GM18951 (cell line): Measurements from ENCODE around the gene TLX2.

ENCODE experiments used
- POLR2A ChIP-seq: IDR thresholded peaks from 4 replicates; pipeline ENCODE4 v1.6.1; 2011; ENCODE audit warnings: mild to moderate bottlenecking; ENCODE audit not compliant: insufficient read length, insufficient read depth; ENCODE audit errors: extremely low read depth
- in situ Hi-C: fragments of 300-500 bp; cut with MboI; formaldehyde crosslinking; loops from one replicate; pipeline ENCODE4 v1.12.0; 2022; ENCODE audit warnings: low sequenced_read_pairs, mixed read lengths, inconsistent platforms; ENCODE audit not compliant: unreplicated experiment

Gene TLX2

DNA sequence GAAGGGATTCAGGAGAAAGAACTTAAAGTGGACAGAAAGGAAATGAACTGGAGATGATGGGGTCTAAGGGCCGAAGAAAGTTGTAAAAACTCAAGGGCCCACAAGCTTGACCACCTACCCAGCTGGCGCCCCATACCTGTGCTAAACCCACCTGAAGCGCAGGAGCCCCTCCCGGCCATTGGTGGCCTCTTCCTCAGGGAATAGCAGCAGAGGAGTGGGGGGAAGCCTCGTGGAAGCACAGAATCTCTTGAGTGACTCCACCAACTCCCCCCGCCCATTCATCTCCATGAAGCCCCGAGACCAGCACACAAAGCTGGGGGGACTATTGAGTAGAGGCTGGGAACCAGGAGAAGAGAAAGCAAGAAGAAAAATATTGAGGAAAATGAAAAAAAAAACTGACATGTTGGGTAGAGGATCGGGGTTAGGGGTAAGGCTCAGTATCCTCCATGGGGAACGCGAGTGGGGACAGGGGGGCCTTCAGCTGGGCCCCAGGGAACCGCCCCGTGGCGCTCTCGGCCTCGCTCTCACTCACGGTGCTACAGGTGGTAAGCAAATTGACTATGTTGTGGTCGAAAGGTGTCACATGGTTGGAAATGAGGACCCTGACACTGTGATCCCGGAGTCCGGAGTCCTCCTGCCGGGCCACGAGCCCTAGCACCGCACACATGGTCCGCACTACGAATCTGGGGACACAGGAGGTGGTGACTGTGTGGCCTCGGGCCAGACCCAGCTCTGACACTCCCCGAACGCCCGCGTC, 14.5 kb downstream of the TLX2 start:
- in situ Hi-C loops: no loop called here
- no peak for TF ChIP-seq POLR2A

DNA sequence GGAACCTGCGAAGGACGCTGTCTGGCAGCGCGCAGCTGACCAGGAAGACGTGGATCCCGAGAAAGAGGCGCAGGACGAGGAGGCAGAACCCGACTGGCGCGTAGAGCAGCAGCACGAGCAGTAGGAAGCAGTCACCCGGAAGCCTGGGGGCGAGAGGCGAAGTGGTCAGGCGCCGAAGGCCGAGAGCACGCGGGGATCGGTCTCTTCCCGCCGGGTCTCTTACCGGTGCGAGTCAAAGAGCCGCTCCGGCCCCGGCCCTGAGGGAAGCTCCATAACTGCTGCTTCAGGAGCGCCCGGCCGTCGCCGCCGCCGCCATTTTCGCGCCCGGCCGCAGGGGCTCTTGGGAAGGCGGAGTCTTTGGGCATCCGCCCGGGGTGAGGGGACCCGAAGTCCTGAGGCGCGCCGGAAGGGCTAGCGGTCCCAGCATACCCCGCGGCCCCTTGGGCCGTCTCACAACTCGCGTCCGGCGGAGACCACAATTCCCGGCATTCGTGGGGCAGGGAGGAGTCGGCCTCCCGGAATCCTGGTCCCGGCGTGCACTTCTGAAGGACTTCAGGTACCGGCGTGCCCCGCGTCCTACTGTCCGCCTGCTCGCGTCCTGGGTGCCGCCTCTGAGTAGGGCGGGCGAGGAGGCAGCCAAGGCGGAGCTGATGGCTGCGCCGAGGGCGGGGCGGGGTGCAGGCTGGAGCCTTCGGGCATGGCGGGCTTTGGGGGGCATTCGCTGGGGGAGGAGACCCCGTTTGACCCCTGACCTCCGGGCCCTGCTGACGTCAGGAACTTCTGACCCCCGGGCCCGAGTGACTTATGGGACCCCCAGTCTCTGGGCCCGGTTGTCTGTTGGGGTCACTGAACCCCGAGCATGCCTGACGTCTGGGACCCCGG, 15.3 kb downstream of the TLX2 start, which contains the start of the genes AUP1 and HTRA2:
Gene AUP1, minus strand, starts transcription at position 350 of the 882 bp plus-strand sequence. Its CDS starts 77 bp downstream, at position 273.
Gene HTRA2, plus strand, starts transcription at position 577 of the 882 bp plus-strand sequence. Its CDS starts 74 bp downstream, at position 651.
- TF ChIP-seq POLR2A: peak; percentile 97
- in situ Hi-C loops: no loop called here

DNA sequence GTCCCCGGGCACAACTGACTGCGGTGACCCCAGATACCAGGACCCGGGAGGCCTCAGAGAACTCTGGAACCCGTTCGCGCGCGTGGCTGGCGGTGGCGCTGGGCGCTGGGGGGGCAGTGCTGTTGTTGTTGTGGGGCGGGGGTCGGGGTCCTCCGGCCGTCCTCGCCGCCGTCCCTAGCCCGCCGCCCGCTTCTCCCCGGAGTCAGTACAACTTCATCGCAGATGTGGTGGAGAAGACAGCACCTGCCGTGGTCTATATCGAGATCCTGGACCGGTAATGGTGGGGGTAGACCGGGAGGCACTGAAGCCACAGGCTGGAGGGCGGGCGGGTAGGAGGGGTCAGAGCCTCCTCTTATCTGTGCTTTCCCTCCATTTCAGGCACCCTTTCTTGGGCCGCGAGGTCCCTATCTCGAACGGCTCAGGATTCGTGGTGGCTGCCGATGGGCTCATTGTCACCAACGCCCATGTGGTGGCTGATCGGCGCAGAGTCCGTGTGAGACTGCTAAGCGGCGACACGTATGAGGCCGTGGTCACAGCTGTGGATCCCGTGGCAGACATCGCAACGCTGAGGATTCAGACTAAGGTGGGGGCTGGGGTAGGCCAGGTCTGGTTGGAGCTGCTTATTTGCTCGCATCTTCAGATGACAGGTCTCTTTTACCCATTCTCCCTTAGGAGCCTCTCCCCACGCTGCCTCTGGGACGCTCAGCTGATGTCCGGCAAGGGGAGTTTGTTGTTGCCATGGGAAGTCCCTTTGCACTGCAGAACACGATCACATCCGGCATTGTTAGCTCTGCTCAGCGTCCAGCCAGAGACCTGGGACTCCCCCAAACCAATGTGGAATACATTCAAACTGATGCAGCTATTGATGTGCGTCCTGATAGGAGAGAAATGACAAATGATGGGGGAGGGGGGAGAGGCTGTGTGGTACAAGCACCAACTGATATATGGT, 16.3 kb downstream of the TLX2 start:
- in situ Hi-C loops: no loop called here
- peak; percentile 57 for TF ChIP-seq POLR2A

DNA sequence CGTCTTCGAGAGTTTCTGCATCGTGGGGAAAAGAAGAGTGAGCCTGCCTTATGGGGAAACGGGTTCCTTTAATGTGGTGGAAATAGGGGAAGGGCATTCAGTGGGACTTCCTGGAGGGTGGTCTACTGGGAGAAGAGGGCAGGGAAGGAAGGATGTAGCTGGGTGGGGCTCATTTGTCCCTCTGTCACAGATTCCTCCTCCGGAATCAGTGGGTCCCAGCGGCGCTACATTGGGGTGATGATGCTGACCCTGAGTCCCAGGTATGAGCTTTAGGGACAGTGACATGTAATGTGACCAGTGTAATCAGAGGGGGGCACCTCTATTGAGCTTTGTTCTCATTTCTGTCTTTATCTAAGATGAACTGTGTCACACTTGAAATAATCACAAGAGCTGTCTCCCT, 17.4 kb downstream of the TLX2 start:
- TF ChIP-seq POLR2A: no peak
- in situ Hi-C loops: no loop called here

DNA sequence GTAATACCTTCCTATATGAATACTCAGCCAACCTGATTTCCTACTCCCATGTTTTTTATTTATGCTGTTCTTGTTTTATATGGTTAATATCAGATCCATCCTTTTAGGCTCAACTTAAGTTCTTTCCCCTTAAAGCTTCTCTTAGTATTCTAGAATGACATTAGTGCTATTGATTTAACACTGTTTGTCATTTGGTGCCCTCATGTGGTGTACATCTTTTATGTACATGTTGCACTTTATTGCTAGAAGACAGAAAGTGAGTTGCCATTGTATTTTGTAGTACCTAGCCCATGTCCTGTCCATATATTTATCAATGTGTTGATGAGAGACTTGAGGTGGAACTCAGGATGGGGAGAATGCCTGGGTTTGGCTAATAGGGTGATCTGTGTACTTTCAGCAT, 18.0 kb downstream of the TLX2 start:
- in situ Hi-C loops: no loop called here
- no peak for TF ChIP-seq POLR2A

DNA sequence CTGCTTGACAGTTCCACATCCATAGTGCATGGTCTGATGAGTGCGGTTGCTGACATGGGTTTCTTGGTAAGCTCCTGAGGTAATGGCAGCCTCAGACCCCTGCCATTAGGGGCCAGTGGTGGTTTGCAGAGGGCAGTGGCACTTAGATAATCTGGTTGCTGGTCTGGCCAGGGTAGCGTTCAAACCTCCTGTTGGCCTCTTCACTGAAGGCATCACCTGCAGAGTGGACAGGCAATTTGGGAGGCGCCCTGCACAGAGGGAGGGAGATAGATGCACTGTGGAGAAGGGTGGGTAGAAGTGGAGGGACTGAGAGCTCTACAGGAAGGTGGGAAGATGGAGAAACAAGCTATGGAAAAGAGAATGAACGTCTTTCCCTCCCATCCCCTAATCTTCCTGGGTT, 19.2 kb downstream of the TLX2 start:
- peak; percentile 21 for TF ChIP-seq POLR2A
- in situ Hi-C loops: no loop called here

DNA sequence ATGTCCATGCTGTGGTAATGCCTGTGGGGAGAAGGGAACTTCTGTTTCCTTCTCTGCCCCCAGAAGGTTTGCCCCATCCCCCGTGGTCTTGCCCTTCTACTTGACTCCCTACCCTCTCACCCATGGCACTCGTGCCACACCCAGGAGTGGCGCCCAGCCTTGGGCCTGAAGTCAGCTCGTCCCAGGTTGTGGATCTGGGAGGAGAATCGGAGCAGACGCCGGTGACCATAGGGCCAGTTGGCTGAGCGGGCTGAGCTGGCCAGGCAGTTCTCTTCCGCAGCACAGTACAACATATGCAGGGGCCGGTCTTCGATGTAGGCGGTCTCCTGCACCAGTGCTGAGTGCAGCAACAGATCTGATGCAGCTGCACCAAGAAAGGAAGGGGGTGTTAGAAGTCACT, 20.2 kb downstream of the TLX2 start:
- in situ Hi-C loops: no loop called here
- TF ChIP-seq POLR2A: no peak

DNA sequence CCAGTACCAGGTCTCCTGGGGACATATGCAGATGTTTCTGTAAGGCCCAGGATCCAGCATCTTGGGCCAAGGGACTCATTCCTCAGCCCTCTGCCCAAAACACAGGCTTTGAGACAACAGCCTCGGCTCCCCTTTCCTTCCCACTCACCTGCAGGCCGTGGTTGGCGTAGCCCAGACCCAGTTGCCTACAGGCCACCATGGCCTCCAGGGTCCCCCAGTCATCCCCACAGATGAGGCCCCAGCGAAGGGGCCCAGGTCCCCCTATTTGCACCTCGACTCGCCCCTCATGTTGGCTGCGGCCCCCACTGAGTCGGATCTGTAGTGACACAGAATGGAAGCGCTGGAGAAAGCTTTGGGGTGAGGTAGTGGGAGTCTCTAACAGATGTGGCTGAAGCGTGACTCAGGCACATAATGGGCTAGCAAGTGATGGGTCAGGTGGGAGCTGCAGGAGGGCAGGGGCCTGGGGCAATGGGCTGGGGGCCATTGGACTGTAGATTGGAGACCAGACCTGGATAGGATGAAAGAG, 21.3 kb downstream of the TLX2 start:
- TF ChIP-seq POLR2A: no peak
- in situ Hi-C loops: no loop called here

DNA sequence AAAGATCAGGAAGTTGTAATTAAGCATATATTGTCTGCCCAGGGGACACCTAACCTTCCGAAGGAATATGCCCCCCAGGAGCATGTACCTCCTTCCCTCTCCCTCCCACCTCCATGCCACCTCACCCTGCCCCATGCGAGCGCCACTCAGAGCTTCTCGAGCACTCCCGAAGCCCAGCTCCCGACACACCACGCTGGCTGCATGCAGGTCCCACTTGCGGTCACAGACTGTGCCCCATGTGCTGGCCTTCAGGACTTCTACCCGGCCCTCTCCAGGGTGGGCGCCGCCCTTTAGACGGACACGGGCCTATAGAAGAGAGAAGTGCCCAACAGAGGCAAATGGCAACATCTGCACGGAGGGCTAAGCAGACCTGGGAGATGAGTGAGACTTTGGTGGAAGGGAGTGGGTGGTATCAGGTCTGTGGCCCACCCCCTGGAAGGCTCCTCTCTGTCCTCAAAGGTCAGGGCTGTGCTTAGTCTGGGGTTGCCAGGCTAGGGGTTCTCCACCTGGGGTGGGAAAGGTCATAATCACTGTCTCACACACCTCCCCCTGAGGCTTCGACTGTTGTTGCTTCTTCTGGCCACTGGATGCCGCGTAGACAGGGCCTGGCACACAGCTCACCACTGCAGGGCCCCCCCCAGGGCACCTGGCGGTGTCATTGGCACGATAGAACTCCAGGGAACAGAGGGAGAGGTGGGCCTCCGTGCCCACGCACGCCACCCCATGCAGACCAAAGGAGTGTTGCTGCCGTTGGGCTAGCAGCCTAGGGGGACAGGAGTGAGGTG, 22.1 kb downstream of the TLX2 start:
- in situ Hi-C loops: no loop called here
- no peak for TF ChIP-seq POLR2A

DNA sequence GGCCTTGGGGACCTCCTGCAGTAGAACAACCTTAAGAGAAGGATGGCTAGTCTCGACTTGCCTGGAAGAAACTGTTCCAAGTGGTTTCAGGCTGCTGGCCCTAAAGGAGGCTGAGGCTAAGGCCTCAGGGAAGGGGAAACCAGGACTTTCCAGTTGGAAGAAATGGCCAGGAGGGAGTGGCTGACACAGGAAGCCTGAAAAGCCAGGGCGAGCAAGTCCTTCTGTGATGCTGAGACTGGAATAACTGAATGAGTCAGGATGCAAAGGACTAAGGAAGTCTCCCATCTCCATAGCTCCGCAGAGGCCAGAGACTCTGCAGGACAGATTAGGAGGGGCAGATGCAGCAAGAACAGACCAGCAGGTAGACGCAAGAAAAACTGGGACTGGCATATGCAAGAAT, 22.9 kb downstream of the TLX2 start:
- in situ Hi-C loops: no loop called here
- TF ChIP-seq POLR2A: no peak

DNA sequence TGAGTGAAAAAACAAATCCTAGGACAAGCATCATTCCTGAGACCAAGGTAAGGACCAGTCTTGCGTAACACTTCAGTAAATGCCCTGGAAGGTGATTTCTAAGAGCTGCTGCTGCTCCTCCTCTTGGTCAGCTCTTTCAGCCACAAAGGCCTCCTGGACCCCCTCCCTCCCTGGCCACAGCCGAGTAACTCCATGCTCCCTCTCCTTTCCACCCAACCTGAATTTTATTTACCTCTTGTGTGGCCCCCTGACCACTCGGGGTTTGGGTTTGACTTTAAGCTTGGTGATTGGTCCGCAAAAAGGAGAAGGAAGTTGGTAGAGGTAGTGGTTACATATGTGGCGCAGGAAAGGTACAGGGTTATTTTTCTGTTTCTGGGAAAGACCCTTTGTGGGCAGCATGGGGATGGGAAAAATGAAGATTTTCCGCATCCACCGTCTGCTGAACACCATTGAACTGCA, 24.7 kb downstream of the TLX2 start:
- TF ChIP-seq POLR2A: no peak
- in situ Hi-C loops: no loop called here

DNA sequence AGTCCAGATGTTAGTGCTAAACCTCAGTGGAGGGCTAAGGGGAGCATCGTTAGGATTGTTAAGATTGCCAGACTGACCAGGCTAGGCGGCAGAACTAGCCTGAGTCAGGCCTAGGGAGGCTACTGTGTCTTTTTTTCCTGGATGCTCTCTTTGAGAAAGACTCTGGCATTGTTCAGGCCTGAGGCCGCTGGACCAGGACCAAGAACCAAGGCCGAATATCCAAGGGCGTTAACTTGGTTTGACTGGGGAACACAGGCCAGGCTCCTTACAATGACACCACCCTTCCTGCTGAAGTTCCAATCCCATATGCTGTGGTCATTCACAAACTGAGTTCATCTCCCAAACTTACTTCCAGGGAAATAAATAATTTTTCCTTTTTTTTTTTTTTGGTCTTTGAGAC, 26.0 kb downstream of the TLX2 start:
- in situ Hi-C loops: no loop called here

More for the DNA sequence above, 26.0 kb downstream of the TLX2 start:
- TF ChIP-seq POLR2A: no peak
